Hepatic stellate cell (primary cell): Measurements from ENCODE around the gene BUB1.
"Not testable (repeated sequence)": the region's sequence is repeated elsewhere in the genome, so short reads cannot be mapped to it uniquely, and the experiment has no call there.

ENCODE experiments used
- DNase-seq: peaks from one replicate; pipeline ENCODE4 v3.0.0; 2011; ENCODE audit warnings: low spot score

Gene BUB1

GRCh38 chr2:110690083-110690965 lies 12.5 kb upstream of the BUB1 start:
- DNase-seq, result no peak

GRCh38 chr2:110688594-110689091 lies 10.8 kb upstream of the BUB1 start:
- no peak for DNase-seq

DNA sequence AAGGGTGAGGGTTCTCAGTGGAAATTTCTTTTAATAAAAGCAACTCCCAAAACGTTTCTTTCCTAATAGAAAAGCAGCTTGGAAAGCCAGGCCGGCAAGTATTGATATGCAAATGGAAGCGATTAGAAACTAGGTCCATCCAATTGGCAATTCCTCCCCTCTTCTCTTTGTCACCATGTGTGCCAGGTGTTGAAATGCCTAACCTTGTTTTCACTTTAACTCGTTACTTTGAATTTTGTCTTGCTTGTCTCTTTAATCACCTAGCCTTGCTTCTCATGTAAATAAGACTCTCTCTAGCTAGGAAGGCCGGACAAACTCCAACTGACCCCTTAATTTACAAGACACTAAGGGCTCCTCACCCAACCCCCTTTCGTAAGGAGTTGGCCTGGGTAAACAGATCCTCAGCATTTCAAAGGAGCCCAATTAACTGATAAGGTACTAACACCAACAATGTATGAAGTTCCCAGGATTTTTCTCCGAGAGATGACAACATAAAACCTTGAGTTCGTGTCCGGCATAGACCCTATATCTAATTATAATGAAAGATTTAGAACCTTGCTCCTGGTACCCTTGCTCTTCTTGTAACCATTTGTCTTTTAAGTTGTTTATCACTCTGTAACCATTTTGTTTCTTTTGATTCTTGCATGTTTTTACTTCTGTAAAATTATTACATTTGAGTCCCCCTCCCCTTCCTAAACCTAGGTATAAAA lies 10.1 kb upstream of the BUB1 start:
- DNase-seq, result not testable (repeated sequence)

DNA sequence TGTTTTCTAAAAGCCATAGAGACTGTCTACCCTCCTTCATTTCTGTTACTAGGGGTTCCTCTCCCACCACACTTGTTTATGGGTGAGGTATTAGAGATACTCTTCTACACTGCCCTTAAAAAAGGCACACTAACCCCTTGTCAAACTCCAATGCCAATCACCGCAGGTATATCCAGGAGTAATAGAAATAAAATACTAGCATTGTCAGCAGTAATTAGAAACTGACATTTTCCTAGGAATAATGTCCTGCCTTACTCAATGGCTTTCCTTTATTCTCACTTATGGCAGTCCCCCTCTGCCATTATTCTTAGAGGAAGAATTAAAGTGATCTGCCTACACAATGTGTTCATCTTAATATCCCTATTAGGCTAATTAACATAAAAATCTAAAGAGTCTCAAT lies 5.0 kb upstream of the BUB1 start:
- no peak for DNase-seq

GRCh38 chr2:110682267-110682666 lies 4.4 kb upstream of the BUB1 start:
- no peak for DNase-seq

DNA sequence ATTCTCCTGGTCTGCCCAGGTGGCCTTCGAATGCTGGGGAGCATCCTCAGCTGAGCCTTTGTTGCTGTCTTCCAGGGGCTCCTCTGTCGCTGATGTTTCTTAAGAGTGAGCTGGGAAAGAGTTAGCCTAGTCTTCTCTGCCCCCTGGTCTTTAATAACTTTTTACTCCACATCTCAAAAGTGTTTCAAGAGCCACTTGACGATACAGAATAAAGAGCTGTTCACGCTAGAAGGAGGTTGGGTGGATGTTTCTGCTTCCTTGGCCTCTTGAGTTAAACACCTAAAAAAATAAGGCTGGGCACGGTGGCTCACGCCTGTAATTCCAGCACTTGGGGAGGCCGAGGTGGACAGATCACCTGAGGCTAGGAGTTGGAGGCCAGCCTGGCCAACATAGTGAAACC lies 2.8 kb upstream of the BUB1 start:
- DNase-seq, result no peak

- no peak for DNase-seq
Observed at GRCh38 chr2:110679865-110680264, 2.0 kb upstream of the BUB1 start.

GRCh38 chr2:110679337-110679707 lies 1.5 kb upstream of the BUB1 start:
- DNase-seq, result no peak

DNA sequence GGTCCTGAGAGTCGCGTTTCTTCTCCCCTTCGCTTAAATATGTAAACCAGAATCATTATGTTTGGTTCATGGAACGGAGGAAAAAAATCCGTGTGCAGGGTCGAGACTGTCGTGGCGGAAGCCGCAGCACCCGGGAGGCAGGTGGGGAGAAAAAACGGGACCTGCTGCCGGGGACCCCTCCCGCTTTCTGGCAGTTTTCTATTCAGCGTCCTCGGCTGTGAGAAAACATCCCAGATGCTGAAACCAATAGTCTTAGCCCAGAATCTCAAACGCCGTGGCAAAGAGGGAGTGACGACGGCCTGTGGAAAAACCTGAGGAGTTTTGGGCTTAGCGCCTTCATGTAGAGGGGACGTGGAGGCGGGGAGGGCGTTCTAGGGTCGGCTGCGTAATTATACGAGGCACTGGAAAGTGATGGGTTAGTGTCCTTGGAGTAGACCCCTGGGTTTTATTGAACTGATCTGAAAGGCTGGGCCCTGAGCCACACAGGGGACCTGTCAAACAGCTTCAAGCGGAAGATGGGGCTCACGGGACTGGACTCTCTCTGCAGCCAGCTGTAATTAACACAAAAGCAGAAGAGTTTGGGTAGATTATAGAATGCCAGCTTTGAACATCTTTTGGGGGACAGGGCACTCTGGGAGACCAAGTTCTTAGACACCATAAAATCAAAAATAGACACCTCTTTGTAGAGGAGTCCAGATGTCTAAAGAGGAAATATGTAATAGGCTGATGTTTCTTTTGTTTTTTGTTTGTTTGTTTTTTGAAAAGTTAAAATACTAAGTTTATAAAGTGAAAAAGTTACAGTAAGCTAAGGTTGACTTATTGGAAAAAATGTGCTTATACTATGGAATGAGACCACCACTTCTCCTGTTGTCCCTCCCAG lies 834 bp upstream of the BUB1 start:
- DNase-seq, result peak; percentile 21

- no peak for DNase-seq
Observed at GRCh38 chr2:110677080-110677479, 783 bp downstream of the BUB1 start.

GRCh38 chr2:110675679-110676078 lies 2.2 kb downstream of the BUB1 start:
- DNase-seq, result no peak

- peak; percentile 62 for DNase-seq
Observed at GRCh38 chr2:110674620-110675555, 3.0 kb downstream of the BUB1 start.

- no peak for DNase-seq
Observed at GRCh38 chr2:110673201-110673600, 4.7 kb downstream of the BUB1 start.

DNA sequence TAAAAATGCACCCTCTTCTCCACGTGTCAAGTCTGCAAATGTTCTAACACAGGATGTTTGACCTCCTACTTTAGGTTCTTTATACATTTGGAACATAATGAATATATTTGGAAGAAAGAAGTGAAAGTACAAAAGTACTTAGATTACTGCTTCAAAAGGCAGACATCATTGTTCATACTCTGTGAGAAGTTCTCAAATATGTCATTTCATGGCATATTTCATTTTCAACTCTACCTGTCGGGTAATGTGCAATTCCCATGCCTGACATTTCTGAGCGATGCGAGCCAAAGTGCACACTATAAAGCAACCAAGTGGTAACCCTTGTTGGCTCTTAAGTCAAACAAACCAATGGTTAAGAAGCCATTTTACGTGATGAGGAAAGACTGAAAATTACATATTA lies 7.0 kb downstream of the BUB1 start:
- DNase-seq, result no peak

DNA sequence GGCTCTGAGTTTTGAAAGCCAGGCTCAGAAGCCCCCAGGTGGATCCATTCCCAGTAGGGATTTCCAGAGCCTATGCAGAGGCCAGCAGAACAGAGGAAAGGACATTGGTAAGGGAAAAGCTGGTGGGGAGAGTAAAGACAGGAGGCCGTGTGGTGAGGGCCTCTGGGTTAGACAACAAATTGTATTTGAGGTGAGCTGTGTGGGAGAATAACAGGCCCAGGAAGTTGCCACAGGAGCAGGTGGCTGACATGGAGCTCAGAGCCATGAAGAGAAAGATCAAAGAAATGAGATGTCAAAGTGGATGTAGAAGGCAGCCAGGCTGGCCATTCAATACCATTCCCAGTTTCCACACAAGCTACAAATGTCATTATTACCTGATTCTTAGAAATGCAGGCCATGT lies 8.8 kb downstream of the BUB1 start:
- DNase-seq, result no peak

- no peak for DNase-seq
Observed at GRCh38 chr2:110667071-110667470, 10.8 kb downstream of the BUB1 start.

DNA sequence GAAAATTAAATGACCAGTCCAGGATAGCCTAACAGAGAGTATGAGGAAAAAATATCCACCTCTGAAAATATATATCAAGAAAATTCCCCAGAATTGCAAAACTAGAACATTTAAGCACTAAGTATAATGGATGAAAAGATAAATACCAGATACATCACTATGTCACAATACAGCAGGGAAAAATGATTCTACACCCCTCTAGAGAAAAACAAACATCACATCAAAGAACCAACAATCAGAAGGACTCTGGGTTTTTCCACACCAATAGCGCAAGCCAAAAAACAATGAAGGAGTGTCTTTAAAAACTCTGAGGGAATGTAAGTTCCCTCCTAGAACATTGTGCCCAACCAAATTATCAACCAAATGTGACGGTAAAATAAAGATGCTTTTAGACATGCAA lies 13.7 kb downstream of the BUB1 start:
- DNase-seq, result no peak

DNA sequence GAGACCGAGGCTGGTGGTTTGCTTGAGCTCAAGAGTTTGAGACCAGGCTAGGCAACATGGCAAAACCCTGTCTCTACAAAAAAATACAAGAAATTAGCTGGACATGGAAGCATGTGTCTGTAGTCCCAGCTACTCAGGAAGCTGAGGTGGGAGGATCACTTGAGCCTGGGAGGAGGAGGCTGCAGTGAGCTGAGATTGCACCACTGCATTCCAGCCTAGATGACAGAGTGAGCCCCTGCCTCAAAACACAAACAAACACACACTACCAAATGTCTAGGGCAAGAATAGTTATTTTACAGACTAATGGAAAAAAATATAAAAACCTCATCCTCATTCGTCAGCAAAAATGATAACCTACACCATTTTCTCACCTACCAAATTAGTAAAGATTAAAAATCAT lies 15.3 kb downstream of the BUB1 start:
- no peak for DNase-seq

- DNase-seq, result no peak
Observed at GRCh38 chr2:110660558-110660957, 17.3 kb downstream of the BUB1 start.

DNA sequence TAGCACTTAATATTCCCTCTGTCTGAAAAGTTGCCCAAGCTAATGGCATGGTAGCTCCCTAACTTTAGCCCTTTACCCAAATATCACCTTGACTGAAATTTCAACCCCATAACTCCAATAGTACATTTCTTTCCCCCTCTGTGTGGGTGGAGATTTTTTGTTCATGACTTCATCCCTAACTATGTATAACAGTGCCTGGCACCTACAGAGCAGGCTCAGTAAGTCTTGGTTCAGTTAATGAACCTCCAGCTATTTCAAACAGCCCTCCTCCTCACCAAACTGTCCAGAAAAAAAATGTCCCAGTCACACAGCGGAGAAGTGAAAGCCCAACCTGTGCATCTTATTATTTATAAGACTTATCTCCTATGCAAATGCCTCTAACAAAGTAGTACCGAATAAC lies 18.6 kb downstream of the BUB1 start:
- DNase-seq, result no peak

- DNase-seq, result no peak
Observed at GRCh38 chr2:110657724-110658305, 20.0 kb downstream of the BUB1 start.
